NB4 (cell line): ENCODE measurements around the gene KPTN.

Source experiments
- DNase-seq: peaks from one replicate; pipeline ENCODE4 v3.0.0; 2010; ENCODE audit warnings: low read depth
- H3K4me3 ChIP-seq: one replicate; pipeline ENCODE4 v1.5.1; 2011; ENCODE audit warnings: mild to moderate bottlenecking, low read depth, low read length, moderate library complexity
- MYC ChIP-seq: IDR thresholded peaks from 2 replicates; pipeline ENCODE4 v1.6.1; 2011; ENCODE audit warnings: low read depth, low read length
- POLR2A ChIP-seq: IDR thresholded peaks from 2 replicates; pipeline ENCODE4 v1.6.1; 2011; ENCODE audit warnings: mild to moderate bottlenecking; ENCODE audit not compliant: insufficient read length; ENCODE audit errors: extremely low read depth
- TF ChIP-seq, protein P1 (sequence below): IDR thresholded peaks from 2 replicates; pipeline ENCODE4 v1.6.1; 2011; ENCODE audit warnings: low read depth, low read length
- TF ChIP-seq, protein P2 (sequence below): IDR thresholded peaks from one replicate; pipeline ENCODE4 v1.5.1; 2012; ENCODE audit warnings: low read depth, low read length

The KPTN gene

DNA sequence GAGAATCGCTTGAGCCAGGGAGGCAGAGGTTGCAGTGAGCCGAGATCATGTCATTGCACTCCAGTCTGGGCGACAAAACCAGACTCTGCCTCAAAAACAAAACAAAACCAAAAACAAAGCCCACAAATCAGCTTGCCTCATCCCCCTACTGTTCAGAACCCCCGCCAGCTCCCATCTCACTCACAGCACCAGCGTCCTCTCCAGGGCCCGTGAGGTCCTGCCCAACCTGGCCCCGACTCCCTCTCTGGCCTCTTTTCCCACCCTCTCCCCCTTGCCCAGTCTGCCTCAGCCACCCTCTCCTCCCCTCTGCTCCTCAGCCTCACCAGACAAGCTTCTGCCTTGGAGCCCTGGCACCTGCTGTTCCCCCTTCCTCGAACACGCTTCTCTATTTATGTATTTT, 16.1 kb downstream of the KPTN start:
- H3K4me3 ChIP-seq: no peak overlapping the region
- DNase-seq: no peak
- TF ChIP-seq, protein P1, sequence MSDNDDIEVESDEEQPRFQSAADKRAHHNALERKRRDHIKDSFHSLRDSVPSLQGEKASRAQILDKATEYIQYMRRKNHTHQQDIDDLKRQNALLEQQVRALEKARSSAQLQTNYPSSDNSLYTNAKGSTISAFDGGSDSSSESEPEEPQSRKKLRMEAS: no peak
- TF ChIP-seq POLR2A (no peak), MYC (no peak)
- TF ChIP-seq, protein P2, sequence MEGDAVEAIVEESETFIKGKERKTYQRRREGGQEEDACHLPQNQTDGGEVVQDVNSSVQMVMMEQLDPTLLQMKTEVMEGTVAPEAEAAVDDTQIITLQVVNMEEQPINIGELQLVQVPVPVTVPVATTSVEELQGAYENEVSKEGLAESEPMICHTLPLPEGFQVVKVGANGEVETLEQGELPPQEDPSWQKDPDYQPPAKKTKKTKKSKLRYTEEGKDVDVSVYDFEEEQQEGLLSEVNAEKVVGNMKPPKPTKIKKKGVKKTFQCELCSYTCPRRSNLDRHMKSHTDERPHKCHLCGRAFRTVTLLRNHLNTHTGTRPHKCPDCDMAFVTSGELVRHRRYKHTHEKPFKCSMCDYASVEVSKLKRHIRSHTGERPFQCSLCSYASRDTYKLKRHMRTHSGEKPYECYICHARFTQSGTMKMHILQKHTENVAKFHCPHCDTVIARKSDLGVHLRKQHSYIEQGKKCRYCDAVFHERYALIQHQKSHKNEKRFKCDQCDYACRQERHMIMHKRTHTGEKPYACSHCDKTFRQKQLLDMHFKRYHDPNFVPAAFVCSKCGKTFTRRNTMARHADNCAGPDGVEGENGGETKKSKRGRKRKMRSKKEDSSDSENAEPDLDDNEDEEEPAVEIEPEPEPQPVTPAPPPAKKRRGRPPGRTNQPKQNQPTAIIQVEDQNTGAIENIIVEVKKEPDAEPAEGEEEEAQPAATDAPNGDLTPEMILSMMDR: no peak

DNA sequence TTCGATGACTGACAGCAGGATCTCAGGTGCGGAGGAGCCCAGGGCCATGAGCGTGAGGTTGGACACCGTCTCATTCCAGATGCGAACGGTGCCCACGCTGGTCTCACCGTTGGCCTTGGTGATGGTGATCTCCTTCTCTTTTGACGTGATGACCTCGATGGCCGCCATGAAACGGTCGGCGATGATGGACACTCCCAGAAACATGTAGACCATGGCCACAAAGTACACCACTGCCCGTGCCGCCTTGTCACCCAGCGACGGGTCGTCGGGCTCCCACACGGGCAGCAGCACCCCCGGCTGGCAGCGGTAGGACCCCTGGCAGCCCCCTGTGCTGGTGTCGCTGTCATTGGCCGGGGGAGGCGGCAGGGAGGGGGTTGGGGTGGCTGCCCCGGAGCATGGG, 18.1 kb downstream of the KPTN start:
- H3K4me3 ChIP-seq: no peak overlapping the region
- TF ChIP-seq, protein P2: no peak
- no peak for DNase-seq

DNA sequence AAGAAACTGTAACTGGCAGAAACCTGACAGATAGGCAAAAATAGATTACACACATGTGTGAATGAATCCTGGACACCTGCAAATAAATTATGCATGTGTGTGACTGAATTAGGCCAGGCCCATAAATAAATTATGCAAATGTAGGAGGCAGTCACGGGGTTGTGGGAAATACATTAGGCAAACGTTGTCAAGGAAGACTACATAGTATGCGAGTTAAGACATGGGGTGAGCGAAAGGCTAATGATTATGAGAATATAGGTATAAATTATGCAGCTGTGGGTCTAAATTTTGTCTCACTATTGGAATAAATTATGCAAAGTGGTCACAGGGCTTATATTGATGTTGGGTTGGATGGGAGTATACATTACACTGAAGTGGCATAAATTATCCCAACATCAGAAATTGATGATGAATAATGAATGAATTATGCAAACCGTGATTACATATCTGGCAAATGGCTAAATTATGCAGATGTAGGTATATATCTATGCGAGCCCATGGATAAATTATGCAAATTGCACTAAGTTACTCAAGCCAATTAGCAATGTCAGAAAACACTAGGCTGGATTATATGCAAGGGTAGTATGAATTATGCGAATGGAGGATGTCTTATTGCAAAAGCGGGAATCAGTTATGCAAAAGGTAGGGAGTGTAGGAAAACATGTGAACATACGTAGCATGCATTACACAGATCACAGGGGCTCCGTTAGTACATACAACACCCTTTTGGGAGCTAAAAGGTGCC, 19.2 kb downstream of the KPTN start:
- H3K4me3 ChIP-seq: no peak overlapping the region
- TF ChIP-seq, protein P2: no peak
- TF ChIP-seq POLR2A: no peak
- no peak for DNase-seq

DNA sequence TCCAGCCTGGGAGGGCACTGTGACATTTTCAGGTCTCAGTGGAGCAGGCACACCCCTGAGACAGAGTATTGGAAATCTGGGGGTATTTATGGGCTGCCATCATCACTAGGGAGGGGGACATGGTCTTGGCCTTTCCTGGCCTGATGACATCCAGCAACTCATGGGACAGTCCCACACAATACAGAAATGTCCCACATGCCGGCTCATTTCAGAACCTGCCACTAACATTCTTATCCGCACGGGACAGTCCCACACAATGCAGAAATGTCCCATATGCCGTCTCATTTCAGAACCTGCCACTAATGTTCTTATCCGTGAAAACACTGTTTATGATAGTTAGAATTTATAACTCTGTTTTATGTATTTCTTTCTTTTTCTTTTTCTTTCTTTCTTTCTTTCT, 22.1 kb downstream of the KPTN start:
- no peak for DNase-seq
- TF ChIP-seq POLR2A (no peak), MYC (no peak)
- TF ChIP-seq, protein P1: no peak
- TF ChIP-seq, protein P2: no peak
- H3K4me3 ChIP-seq: no peak overlapping the region

DNA sequence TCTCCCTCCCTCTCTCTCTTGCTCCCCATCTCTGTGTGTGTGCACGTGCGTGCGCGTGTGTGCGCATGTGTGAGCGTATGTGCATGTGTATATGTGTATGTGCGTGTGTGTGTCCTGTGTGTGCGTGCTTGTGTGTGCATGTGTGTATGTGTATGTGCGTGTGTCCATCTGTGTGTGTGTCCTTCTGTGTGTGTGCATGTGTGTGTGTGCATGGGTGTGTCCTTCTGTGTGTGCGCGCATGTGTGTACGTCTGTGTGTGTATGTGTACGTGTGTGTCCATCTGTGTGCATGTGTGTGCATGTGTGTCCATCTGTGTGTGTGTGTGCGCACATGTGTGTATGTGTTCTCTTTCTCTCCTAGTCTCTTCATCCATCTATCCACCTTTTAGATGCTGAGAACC, 24.5 kb downstream of the KPTN start:
- no peak for DNase-seq
- TF ChIP-seq POLR2A: no peak
- TF ChIP-seq, protein P2: no peak
- TF ChIP-seq, protein P1: no peak
- TF ChIP-seq MYC: no peak
- H3K4me3 ChIP-seq: no peak overlapping the region

DNA sequence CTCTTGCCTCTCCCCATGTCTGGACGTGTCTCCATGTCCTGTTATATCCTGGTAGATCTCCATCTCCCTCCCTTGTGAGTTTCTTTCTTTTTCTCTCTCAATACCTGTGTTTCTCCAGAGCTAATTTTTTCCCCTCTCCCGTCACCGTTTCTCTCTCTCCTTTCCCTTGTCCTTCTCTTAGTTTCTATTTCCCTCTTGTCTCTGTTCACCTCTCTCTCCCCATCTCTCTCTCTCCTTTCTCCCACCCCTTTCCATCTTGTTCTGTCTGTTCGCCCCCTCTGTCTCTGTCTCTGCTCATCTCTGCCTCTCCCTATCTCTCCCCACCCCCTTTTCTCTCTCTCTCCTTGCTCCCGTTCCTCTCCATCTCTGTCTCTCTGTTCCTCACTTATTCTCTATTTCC, 25.3 kb downstream of the KPTN start:
- no peak overlapping the region for H3K4me3 ChIP-seq
- DNase-seq: no peak
- TF ChIP-seq, protein P2: no peak
- TF ChIP-seq MYC (no peak), POLR2A (no peak)
- TF ChIP-seq, protein P1: no peak
